SK-N-SH treated with all-trans-retinoic acid at 6 μM for 48 hours (cell line): ENCODE results near the gene PREB.
A peak's percentile ranks its signal among the peaks of the same experiment; 100 is the strongest.

Experiments used
- ATAC-seq: fragments of 200-7000 bp; cut with Tn5 transposase; 3 replicates; pipeline ENCODE4 v1.9.1; 2020; ENCODE audit warnings: mild to moderate bottlenecking, moderate library complexity
- BACH2 ChIP-seq: fragments of 250-450 bp; sonication (Bioruptor Pico); IDR thresholded peaks from 2 replicates; pipeline ENCODE4 v1.9.0; 2021; ENCODE audit warnings: mild to moderate bottlenecking, borderline replicate concordance
- CSDC2 ChIP-seq: fragments of 250-450 bp; sonication (Bioruptor Pico); IDR thresholded peaks from 2 replicates; pipeline ENCODE4 v1.5.0; 2020; ENCODE audit warnings: mild to moderate bottlenecking, moderate library complexity
- ESRRG ChIP-seq: fragments of 250-450 bp; sonication (Bioruptor Pico); IDR thresholded peaks from 2 replicates; pipeline ENCODE4 v1.6.1; 2021; ENCODE audit warnings: mild to moderate bottlenecking
- GLIS3 ChIP-seq: fragments of 250-450 bp; sonication (Bioruptor Pico); IDR thresholded peaks from 2 replicates; pipeline ENCODE4 v1.5.0; 2020; ENCODE audit warnings: mild to moderate bottlenecking, moderate library complexity
- ISL1 ChIP-seq: fragments of 250-450 bp; sonication (Bioruptor Pico); IDR thresholded peaks from 2 replicates; pipeline ENCODE4 v2.1.2; 2022; ENCODE audit warnings: mild to moderate bottlenecking, moderate library complexity
- OSR1 ChIP-seq: fragments of 250-450 bp; sonication (Bioruptor Pico); IDR thresholded peaks from 2 replicates; pipeline ENCODE4 v1.8.0; 2022; ENCODE audit warnings: moderate library complexity, mild to moderate bottlenecking, inconsistent platforms
- PATZ1 ChIP-seq: fragments of 250-450 bp; sonication (Bioruptor Pico); IDR thresholded peaks from 2 replicates; pipeline ENCODE4 v1.8.0; 2020; ENCODE audit warnings: mild to moderate bottlenecking, moderate library complexity, borderline replicate concordance
- POU6F1 ChIP-seq: fragments of 250-450 bp; sonication (Bioruptor Pico); IDR thresholded peaks from 2 replicates; pipeline ENCODE4 v1.8.0; 2021; ENCODE audit warnings: low read depth, mild to moderate bottlenecking, moderate library complexity, borderline replicate concordance
- RARB ChIP-seq: fragments of 250-450 bp; sonication (Bioruptor Pico); IDR thresholded peaks from 2 replicates; pipeline ENCODE4 v1.8.0; 2021; ENCODE audit warnings: mild to moderate bottlenecking, moderate library complexity
- SNAI2 ChIP-seq: fragments of 250-450 bp; sonication (Bioruptor Pico); IDR thresholded peaks from 2 replicates; pipeline ENCODE4 v1.5.0; 2020; ENCODE audit warnings: mild to moderate bottlenecking, moderate library complexity
- TCF4 ChIP-seq: fragments of 250-450 bp; sonication (Bioruptor Pico); IDR thresholded peaks from 2 replicates; pipeline ENCODE4 v1.8.0; 2021; ENCODE audit warnings: mild to moderate bottlenecking, moderate library complexity, borderline replicate concordance
- TOX ChIP-seq: fragments of 250-450 bp; sonication (Bioruptor Pico); IDR thresholded peaks from 2 replicates; pipeline ENCODE4 v1.8.0; 2021; ENCODE audit warnings: mild to moderate bottlenecking, moderate library complexity, borderline replicate concordance
- TSHZ2 ChIP-seq: fragments of 250-450 bp; sonication (Bioruptor Pico); IDR thresholded peaks from 2 replicates; pipeline ENCODE4 v1.5.0; 2020; ENCODE audit warnings: mild to moderate bottlenecking, moderate library complexity
- ZC3H10 ChIP-seq: fragments of 250-450 bp; sonication (Bioruptor Pico); IDR thresholded peaks from 2 replicates; pipeline ENCODE4 v1.5.1; 2021; ENCODE audit warnings: mild to moderate bottlenecking, moderate library complexity
- ZFP30 ChIP-seq: fragments of 450-650 bp; formaldehyde crosslinking; IDR thresholded peaks from 2 replicates; pipeline ENCODE4 v1.5.0; 2022; ENCODE audit warnings: mild to moderate bottlenecking, moderate library complexity
- ZNF565 ChIP-seq: fragments of 450-650 bp; formaldehyde crosslinking; conservative IDR thresholded peaks from 2 replicates; pipeline ENCODE4 v1.5.0; 2020; ENCODE audit warnings: low read depth, mild to moderate bottlenecking, moderate library complexity
- TF ChIP-seq, protein P1 (sequence below): fragments of 250-450 bp; sonication (Bioruptor Pico); IDR thresholded peaks from 2 replicates; pipeline ENCODE4 v1.5.1; 2020; ENCODE audit warnings: low read depth, mild to moderate bottlenecking, moderate library complexity

PREB gene

GRCh38 chr2:27095745-27096651 is 38.4 kb downstream of the PREB start:
- ATAC-seq = peak; percentile 93
- 0 out of 2 replicates have a peak, but pooled peaks have one; percentile 37 for TF ChIP-seq TCF4
- TF ChIP-seq OSR1 (CRISPR knock-in tag) = no peak
- no peak for TF ChIP-seq ZC3H10 (CRISPR knock-in tag)
- no peak for TF ChIP-seq ESRRG (CRISPR knock-in tag)
- no peak for TF ChIP-seq RARB
- TF ChIP-seq TSHZ2 (CRISPR knock-in tag) = 0 out of 2 replicates have a peak, but pooled peaks have one; percentile 24
- no peak for TF ChIP-seq TOX (CRISPR knock-in tag)
- TF ChIP-seq SNAI2 (CRISPR knock-in tag) = no peak
- 0 out of 2 replicates have a peak, but pooled peaks have one; percentile 8 for TF ChIP-seq GLIS3 (CRISPR knock-in tag)
- TF ChIP-seq ISL1 (CRISPR knock-in tag) = no peak

GRCh38 chr2:27095427-27095744 is 39.0 kb downstream of the PREB start:
- ATAC-seq = no peak
- TF ChIP-seq POU6F1 (CRISPR knock-in tag) (no peak), ZNF565 (CRISPR knock-in tag) (no peak), ZC3H10 (CRISPR knock-in tag) (no peak), ISL1 (CRISPR knock-in tag) (no peak), ZFP30 (CRISPR knock-in tag) (no peak), PATZ1 (CRISPR knock-in tag) (no peak), TSHZ2 (CRISPR knock-in tag) (no peak), TCF4 (no peak), BACH2 (CRISPR knock-in tag) (no peak), SNAI2 (CRISPR knock-in tag) (no peak), GLIS3 (CRISPR knock-in tag) (no peak), CSDC2 (CRISPR knock-in tag) (no peak), RARB (no peak)
- TF ChIP-seq, protein P1, sequence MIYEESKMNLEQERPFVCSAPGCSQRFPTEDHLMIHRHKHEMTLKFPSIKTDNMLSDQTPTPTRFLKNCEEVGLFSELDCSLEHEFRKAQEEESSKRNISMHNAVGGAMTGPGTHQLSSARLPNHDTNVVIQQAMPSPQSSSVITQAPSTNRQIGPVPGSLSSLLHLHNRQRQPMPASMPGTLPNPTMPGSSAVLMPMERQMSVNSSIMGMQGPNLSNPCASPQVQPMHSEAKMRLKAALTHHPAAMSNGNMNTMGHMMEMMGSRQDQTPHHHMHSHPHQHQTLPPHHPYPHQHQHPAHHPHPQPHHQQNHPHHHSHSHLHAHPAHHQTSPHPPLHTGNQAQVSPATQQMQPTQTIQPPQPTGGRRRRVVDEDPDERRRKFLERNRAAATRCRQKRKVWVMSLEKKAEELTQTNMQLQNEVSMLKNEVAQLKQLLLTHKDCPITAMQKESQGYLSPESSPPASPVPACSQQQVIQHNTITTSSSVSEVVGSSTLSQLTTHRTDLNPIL (CRISPR knock-in tag) = no peak
